HS-5 (cell line): ENCODE results near the gene AGO1.
"Not testable (repeated sequence)": the region's sequence is repeated elsewhere in the genome, so short reads cannot be mapped to it uniquely, and the experiment has no call there.

Experiments used
- DNase-seq: peaks from one replicate; pipeline ENCODE4 v3.0.0-alpha.2; 2012; ENCODE audit warnings: low read depth

The AGO1 gene

DNA sequence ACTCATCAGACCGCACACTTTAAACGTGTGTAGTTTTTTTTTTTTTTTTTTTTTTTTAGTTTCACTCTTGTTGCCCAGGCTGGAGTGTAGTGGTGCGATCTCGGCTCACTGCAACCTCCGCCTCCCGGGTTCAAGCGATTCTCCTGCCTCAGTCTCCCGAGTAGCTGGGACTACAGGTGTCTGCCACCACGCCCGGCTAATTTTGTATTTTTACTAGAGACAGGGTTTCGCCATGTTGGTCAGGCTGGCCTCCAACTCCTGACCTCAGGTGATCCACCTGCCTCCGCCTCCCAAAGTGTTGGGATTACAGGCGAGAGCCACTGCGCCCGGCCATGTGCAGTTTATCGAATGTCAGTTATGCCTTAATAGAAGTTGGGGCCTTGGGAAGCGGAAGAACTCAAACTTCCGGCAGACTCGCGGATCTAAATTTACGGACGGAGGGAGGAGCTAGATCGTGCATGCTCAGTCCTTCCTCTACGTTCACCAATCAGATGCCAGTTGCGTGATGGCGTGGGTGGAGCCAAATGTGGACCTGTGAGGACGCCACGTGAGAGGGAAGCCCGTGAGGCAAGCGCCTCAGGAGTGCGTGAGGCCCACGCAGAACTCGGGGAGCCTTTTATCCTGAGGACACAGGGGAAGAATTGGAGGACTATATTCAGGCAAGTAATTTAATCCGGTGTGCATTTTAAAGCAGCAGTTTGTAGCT lies 13.6 kb upstream of the AGO1 start:
- not testable (repeated sequence) for DNase-seq

DNA sequence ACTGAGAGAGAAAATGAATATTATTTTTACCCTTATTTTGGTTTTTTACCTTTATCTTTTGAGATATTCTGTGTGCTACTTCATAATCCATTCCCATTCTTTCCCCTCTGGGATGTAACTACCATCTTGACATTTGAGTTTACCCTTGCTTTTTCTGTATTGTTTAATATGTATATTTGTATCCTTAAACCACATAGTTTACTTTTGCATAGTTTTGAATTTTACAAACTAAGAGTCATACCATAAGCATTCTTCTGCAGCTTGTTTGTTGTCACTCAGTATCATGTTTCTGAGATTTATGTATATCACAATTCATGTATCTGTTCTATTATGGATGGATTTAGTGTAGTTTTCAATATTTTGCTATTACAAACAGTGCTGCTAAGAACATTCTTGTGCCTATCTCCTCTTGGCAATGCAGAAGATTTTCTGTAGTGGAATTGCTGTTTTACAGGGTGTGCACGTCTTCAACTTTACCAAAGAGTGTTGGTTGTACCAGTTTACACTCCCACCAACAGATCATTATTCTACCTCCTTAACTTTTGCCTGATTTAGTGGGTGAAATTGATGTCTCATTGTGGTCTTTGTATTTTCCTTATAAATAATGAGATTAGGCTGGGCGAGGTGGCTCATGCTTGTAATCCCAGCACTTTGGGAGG lies 12.2 kb upstream of the AGO1 start:
- DNase-seq = no peak

DNA sequence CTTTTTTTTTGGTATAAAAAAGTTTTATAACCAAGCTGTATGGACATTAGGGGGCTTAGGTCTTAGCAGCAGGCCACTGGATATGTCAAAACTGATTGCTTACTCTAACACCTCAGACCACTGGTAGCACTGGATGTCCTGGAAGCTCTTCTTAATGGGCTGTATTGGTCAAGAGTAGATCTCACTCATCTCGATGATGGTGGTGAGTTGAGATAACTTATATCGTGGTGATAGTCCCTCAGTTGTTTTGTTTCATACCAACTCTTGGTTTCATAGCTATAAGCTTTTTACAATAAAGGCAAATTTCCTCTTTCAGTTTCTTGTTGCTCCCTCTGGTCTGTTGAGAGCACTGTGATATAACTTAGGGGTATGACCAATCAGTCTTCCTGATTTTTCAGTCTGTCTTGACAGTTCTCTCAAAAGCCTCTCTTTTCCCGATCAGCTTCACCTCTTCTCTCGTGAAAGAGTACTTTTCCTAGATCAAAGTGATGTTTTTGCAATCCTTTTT lies 9.7 kb upstream of the AGO1 start:
- no peak for DNase-seq

DNA sequence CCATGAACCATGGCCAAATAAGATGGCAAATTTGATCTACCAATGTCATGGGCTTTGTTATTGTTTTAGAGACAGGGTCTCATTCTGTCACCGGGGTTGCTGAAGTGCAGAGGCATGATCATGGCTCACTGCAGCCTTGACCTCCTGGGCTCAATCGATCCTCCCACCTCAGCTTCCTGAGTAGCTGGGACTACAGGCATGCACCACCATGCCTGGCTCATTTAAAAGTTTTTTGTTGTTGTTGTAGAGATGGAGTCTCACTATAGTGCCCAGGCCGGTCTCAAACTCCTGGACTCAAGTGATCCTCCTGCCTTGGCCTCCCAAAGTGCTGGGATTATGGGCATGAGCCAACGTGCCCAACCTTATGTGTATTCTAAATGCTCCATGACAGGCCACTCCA lies 8.9 kb upstream of the AGO1 start:
- not testable (repeated sequence) for DNase-seq

DNA sequence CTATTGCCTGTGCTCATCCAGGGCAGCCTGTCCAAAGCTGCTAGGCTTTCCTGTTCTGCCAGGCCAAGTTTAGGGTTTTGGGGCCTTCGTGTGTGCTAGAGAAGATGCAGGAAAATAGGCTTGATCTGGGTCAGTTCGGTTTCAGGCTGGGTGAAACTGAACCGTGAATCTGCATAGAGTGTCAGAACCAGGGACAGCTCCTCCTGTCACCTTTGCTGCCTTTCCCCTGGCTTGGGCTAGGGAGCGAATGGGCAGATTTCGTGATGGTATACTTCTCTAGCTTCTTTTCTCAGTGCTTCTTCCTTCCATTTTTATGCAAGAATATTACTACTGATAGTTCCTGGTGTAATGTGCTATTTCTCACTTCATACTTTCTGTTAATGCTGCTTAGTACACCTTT lies 6.0 kb upstream of the AGO1 start:
- no peak for DNase-seq

DNA sequence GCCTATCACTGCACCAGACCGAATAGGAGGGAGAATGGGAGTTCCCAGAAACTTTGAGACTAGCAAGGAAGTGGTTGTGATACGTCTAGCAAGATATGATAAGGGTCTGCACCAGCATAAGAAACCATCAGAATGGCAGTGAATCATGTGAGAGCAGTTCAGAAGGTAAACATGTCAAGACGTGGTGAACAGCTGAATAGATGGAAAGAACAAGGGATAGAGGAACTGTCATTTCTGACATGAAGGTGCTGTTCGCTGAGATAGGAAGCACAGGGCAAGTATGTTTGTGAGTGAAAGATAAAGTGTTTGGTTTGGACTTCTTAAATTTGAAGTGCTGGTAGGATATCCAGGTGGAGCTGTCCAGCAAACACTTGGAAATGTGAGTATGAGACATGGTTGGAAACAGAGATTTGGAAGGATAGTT lies 1.1 kb upstream of the AGO1 start:
- DNase-seq = no peak

DNA sequence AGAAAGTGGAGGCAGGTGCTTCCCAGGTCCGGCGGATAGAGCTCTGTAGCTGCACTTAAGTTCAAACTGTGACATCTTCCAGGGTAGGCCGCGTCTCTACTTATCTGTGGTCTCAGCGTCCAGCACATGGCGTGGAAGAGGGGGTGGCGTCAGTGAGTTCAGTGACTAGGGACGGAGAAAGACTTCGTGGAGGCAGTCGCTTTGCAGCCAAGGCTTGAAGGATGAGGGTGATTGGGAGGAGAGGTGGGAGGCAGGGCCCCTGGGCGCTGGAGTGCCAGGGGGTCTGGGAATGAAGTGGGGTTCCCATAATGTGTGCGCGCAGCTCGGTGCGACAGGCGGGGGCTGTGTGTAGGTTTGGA lies 444 bp upstream of the AGO1 start:
- no peak for DNase-seq

DNA sequence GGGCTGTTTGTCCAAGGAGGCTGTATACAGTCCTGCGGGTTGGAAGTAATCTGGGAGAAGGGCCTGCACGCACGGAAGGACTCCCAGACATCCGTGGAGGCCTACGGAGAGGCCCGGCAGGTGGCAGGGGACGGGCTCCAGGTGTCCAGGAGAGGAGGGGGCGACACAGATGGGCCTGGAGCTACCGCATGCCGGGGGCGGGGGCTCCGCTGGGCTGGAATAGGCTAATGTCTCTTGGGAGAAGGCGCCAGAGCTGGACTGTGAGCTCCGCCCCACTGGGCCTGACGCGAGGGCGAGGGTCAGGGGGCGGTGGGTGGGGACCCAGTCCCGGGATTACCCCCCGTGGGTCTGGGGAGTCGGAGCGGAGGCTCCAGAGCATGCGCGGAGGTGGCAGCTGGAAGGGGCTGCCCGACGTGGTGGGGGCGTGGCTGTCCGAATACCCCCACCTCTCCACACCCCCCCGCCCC lies 659 bp downstream of the AGO1 start:
- no peak for DNase-seq

DNA sequence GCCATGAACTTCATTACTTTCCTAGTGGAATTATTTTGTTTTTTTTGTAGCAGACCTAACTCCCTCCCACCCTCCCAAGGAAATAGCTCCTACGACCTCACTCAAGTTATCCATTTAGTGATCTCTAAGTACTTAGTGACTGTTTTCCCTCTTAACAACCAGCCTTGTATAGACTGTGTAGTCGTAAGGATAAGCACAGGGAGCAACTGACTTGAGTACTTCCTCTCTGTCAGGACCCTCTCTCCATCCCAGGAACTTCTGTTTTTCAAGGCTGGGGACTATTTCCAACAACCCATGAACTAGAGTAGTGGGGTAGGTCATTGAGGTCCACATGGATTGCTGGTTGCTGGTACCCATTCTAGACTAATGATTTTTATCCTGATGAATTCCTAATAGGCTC lies 1.9 kb downstream of the AGO1 start:
- no peak for DNase-seq

DNA sequence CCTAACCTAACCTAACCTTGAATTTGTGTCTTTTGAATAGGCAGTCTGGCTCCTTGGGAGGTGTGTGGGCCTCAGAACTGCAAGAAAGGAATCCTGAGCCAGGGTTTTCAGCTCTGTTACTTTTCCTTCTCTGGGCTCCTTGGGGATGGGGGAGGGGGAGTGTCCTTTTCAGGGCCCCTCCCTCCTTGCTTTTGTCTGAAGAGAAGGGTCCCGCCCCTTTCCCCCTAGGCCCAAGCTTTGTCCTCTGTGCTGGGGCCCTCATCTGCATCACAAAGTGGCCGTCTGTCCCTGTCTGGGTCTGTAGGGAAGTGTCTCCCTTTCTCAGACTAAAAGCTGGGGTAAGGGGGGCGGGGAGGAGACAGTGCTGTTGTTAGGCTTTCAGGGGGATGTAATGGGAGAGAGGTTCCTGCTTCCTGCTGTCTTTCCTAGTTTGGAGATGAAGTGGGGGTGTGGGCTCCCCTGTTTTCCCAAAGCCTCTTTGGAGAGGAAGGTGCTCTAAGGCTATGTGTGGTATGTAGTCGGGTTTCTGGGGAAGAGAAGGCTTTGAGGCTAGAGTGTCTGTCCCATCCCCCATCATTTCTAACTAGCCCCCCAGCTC lies 3.1 kb downstream of the AGO1 start:
- DNase-seq = no peak

DNA sequence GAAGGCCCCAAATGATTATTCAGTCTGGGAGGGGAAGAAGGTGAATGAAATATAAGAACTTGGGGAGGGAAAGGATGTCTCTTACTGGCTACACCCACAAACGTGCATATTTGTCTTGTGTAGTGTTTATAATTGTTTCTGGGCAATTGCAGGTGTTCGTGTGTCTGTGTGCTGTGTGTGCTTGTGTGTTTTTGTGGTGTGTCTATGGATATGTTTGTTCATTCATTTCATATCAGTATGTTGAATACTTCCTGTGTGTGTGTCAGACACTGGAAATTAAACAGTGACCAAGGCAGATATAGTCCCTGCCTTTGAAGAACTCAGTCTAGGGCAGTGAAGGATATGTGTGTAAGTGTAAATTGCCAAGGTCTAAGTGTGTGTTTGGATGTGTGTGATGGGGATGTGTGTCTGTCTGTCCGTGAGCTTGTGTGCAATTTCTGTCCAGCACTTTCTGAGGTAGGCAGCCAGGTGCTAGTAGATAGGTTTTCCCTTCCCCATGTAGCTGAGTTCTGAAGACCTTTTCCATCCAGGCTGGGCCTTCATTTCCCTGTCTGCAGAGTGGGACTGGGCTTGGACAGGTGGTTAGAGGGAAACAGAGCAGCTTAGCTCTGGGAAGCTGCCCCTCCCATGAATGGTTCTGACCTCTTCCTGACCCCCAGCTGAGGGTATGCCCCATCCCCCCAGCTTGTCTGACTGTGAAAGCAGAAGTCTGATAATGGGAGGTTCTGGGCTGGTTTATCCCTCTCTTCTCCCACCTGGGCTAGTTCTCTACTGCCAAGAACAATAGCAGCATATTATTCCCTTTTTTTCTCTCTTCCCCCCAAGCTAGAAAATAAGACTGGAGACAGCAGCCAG lies 3.8 kb downstream of the AGO1 start:
- no peak for DNase-seq

DNA sequence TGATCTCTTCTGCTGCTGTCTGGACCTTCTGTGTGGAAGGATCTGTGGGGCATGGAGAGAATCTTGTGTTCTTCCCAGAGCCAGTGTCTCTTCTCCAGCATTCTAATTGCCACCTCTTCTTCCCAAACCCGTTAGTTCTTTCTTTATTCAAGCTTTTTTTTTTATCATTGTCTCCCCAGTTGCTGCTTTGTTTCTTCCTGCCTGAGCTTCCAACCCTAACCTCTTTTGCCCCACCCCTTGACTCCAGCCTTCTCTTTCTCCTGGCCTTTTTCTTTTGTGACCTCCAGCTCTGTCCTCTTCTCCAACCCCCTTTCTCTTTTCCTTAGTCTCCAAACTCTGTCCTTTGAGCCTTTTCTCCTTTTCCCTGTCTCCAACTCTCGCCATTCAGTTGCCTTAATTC lies 4.5 kb downstream of the AGO1 start:
- no peak for DNase-seq

DNA sequence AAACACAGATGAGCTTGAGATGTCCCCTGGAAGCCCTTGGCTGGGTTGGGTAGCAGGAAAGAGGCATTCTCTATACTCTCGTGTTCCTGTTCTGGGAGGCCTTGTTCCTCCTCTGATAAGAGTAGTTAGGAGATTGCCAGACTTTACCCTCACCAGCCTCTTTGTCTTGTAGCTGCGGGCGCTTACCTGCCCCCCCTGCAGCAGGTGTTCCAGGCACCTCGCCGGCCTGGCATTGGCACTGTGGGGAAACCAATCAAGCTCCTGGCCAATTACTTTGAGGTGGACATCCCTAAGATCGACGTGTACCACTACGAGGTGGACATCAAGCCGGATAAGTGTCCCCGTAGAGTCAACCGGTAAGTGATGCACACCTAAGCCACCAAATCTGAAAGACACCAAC lies 5.2 kb downstream of the AGO1 start:
- no peak for DNase-seq

DNA sequence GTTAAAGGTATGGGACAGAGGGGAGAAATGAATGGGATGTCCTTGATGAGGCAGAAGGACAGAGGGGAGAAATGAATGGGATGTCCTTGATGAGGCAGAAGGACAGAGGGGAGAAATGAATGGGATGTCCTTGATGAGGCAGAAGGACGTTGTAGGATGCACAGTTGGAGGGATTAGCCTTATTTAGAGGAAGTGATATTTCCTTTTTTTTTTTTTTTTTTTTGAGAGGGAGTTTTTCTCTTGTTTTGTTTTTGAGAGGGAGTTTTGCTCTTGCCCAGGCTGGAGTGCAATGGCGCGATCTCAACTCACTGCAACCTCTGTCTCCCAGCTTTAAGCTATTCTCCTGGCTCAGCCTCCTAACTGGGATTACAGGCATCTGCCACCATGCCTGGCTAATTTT lies 6.0 kb downstream of the AGO1 start:
- not testable (repeated sequence) for DNase-seq

DNA sequence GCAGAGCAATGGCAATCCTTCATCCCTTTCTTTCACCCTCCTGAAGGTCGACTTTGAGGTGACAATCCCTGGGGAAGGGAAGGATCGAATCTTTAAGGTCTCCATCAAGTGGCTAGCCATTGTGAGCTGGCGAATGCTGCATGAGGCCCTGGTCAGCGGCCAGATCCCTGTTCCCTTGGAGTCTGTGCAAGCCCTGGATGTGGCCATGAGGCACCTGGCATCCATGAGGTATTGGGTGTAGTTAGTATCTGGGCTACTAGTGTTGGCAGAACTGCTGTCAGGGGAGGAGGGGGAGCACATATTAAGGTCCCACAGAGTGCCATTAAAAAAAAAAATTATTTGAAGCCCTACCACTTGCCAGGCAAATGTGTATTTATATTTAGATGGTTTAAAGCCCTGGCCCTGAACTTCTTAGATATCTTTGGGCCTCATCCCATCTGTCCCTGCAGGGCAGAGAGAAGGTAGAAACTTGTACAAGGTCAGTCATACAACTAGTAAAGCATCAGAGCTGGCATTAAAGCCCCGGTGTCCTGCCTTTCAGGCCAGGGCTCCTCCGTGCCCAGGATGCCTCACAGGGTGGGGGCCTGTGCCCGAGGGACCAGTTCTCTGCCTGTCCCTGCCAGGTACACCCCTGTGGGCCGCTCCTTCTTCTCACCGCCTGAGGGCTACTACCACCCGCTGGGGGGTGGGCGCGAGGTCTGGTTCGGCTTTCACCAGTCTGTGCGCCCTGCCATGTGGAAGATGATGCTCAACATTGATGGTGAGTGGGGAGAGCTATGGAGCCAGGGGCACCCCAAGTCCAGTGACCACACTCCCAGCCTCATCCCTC lies 10.3 kb downstream of the AGO1 start:
- DNase-seq = no peak

DNA sequence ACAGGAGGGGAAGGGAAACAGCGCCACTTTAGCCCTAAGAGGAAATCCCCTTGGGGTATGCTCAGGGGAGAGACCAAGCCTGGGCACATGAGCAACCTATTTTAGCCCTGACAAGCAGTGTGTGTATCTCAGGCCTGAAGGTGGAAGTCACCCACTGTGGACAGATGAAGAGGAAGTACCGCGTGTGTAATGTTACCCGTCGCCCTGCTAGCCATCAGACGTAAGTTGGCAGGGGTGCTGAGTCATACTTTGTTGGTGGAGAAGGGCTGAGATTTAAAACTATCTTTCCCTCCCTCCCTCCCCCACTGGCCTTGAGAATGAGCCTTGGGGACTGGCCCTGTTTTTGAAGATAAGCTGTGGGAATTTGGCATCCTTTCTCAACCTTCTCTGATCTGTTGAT lies 11.2 kb downstream of the AGO1 start:
- DNase-seq = no peak

DNA sequence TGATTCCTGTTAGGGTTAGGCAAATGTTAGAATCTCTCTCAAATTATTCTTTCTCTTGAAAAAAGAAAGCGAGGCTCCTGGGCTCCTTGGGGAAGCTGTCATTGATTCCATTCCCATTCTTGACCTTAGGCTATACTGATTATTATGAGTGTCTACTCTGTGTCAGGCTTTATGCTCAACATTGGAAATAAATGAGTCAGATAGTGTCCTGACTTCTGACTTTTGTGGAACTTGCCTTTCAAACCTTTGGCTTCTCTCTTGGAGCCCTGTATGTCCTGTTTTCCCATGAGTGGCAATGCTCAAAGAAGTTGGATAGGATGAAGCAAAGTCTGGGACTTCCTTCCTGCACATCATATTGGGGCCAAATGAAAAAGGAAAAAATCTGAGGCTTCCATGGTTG lies 11.6 kb downstream of the AGO1 start:
- DNase-seq = no peak

DNA sequence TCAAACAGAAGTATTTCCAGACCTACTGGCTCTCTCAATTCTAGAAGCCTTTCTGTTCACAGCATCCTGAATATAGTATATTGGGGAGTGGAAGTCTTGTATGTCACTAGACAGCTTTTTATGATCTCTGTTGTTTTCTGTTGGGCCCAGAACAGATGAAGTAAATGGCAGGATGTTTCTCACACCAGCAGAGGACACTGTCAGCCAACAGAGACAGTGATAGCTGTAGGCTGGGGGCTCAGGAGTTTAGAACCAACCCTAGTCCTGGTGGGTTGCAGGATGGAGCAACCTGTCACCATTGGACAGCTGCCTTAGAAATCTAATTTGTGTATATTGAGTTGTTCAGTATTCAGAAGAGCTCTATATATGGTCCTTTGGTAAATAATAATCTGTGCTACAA lies 16.9 kb downstream of the AGO1 start:
- DNase-seq = no peak

DNA sequence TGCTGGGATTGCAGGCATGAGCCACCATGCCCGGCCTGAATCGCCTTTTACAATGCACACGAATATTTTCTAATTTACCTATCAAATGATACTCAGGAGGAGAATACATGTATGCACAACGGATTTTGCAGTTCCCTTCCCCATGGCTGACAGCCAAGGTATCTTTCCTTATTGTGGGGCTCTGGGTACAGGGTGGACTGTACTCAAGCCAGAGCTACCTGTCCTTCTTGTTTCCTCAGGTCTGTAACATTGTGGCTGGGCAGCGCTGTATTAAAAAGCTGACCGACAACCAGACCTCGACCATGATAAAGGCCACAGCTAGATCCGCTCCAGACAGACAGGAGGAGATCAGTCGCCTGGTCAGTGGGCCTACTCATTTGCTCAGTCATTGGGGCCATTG lies 18.2 kb downstream of the AGO1 start:
- DNase-seq = no peak

DNA sequence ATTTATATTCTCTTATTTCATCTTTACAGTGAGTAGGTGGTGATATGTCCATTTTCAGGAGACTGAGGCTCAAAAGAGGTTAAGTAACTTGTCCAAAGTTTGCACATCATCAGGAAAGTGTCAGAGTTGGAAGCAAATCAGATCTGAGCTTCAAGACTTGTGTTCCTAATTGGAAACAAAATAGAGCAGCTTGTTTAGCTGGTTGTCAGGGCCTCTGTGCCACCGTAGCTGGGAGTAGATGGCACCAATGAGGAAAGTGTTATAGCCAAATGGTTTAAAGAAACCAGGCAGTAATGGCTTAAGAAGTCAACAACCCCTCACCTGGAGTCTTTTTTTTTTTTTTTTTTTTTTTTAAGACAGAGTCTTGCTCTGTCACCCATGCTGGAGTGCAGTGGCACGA lies 19.7 kb downstream of the AGO1 start:
- no peak for DNase-seq

DNA sequence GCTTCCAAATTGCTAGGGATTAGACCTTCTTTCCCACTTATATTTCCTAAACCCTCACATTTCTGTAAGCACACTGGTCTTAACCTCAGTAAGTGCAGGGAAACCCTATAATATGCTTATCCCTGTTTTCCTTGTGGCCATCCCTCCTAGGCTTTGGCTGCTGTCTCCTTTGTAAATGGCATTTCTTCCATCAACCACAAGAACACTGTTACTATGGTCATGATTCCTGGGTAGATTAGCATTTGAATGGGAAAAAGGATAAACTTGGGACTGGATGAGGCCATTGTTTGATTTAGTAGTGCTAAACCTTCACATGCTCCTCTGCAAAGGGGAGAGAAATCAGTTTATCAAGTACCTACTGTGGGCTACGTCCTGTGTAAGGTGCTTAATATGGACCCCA lies 31.7 kb downstream of the AGO1 start:
- no peak for DNase-seq

DNA sequence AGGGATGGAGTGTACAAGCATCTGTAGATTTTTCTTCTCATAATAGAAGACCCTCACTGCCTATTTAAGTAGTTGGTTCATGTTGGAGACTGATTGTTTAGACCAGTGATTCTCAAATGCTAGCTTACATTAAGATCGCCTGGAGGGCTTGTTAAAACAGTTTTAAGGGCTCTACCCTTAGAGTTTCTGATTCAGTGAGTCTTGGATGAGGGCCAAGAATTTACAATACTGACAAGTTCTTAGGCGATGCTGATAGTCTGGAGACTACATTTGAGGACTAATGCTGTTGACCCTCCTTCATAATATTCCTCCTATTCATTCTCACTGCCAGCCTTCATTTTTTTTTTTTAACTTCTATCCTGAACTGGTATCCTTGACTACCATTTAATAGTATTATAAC lies 32.7 kb downstream of the AGO1 start:
- DNase-seq = no peak
